Measurements from ENCODE around the gene SULT1A2. TPM values are rescaled to one million over a fixed set of nuclear protein-coding genes. Genes with fewer than 3 reads are reported as not detected.
"Not testable (repeated sequence)": the region's sequence is repeated elsewhere in the genome, so short reads cannot be mapped to it uniquely, and the experiment has no call there.

The SULT1A2 gene
- total and polyA plus RNA-seq, 7 experiments from 2014 or later = 0.21 to 0.73 (median 0.47) TPM; not detected in 1

GRCh38 chr16:28553776-28554633 is 42.8 kb downstream of the SULT1A2 start, which contains the start of gene SGF29:
Gene SGF29, plus strand, starts transcription at chr16:28553920. Its CDS starts 27,150 bp downstream, at chr16:28581070.
- Mint-ChIP-seq H3K36me3 (peaks cover 5 to 19% (median 15%) of the 10 kb centered on the region in 5 donors), H3K4me1 (peaks cover 22 to 54% (median 41%) of the 10 kb centered on the region in 7 donors), H3K27me3 (no peaks in the 10 kb centered on the region), H3K9me3 (no peaks in the 10 kb centered on the region), H3K27ac (peak within 1 kb of the TSS; percentile 91 to 99 (median 97)), H3K4me3 (peak within 1 kb of the TSS; percentile 90 to 99 (median 94))
- peak; percentile 87 to 97 (median 94) for DNase-seq
- Histone ChIP-seq H3K4me1 (ENCODE audit: control insufficient read depth in 2 of 2, insufficient read depth in 2 of 2, low read length in 2 of 2) (peaks cover 12 to 22% of the 10 kb centered on the region in 2 donors), H3K4me3 (ENCODE audit: low read length) (peak within 1 kb of the TSS; percentile 97), H3K9me3 (ENCODE audit: control insufficient read depth in 2 of 3, low read length in 3 of 3) (no peaks in the 10 kb centered on the region), H3K27me3 (ENCODE audit: control insufficient read depth in 2 of 2, insufficient read depth in 2 of 2, low read length in 2 of 2) (no peaks in the 10 kb centered on the region), H3K36me3 (ENCODE audit: control insufficient read depth in 2 of 3, insufficient read depth in 3 of 3, low read length in 3 of 3) (peaks cover 0 to 21% (median 0%) of the 10 kb centered on the region in 3 experiments), H3K27ac (ENCODE audit: low read depth, low read length) (peak within 1 kb of the TSS; percentile 96)
- ChIA-PET CTCF (interaction anchor here (0.7 to 1.0 kb wide), 3 partner anchors 26 to 420 kb away, joined by 3 to 4 read pairs (median 3); no protein-coding TSS in a partner anchor), POLR2A (interaction anchor here (0.6 to 2.5 kb wide), 6 partner anchors 10 to 342 kb away, joined by 3 to 27 read pairs (median 6); partner anchors contain the start of genes APOBR, CLN3 and XPO6)
- intact Hi-C loops (cut with micrococcal nuclease) = loop anchor here (1.0 to 5.0 kb wide), 5 partner anchors 60 to 398 kb away; partner anchors contain the start of genes APOBR (in 1 of the 2), CLN3 (in 1 of the 2), NFATC2IP (in 1 of the 2) and SBK1 (in 1 of the 2)
- peak; percentile 96 for ATAC-seq

- Mint-ChIP-seq H3K4me3 (peak overlapping the region in 1 of 10 donors; percentile 3), H3K36me3 (no peaks in the 10 kb centered on the region), H3K4me1 (peaks cover 5 to 24% (median 13%) of the 10 kb centered on the region in 7 donors), H3K9me3 (no peaks in the 10 kb centered on the region), H3K27me3 (peaks cover 0 to 11% (median 0%) of the 10 kb centered on the region in 5 donors), H3K27ac (peak overlapping the region in 8 of 9 donors; percentile 5 to 77 (median 40))
- ChIA-PET POLR2A (interaction anchor here (0.6 to 2.8 kb wide), 5 partner anchors 12 to 271 kb away, joined by 3 to 11 read pairs (median 6); partner anchors contain the start of genes APOBR and CLN3), CTCF (interaction anchor here (0.6 to 1.8 kb wide), 7 partner anchors 39 to 384 kb away, joined by 3 to 10 read pairs (median 4); partner anchors contain the start of gene CLN3)
- peak in 6 of 9 donors; percentile 27 to 62 (median 50) for DNase-seq
- no peak overlapping the region for H3K4me3 ChIP-seq (ENCODE audit: low read length)
- no peaks in the 10 kb centered on the region for H3K36me3 ChIP-seq (ENCODE audit: control insufficient read depth in 2 of 3, insufficient read depth in 3 of 3, low read length in 3 of 3)
- ATAC-seq = no peak
- no peak overlapping the region for H3K27ac ChIP-seq (ENCODE audit: low read depth, low read length)
- intact Hi-C loops (cut with micrococcal nuclease) = loop anchor here in 1 of 2 donors (1.0 to 2.0 kb wide), 3 partner anchors 55 to 272 kb away; partner anchors contain the start of gene APOBR
- no peaks in the 10 kb centered on the region for H3K27me3 ChIP-seq (ENCODE audit: control insufficient read depth in 2 of 2, insufficient read depth in 2 of 2, low read length in 2 of 2)
- H3K9me3 ChIP-seq (ENCODE audit: control insufficient read depth in 2 of 3, low read length in 3 of 3) = no peaks in the 10 kb centered on the region
- peaks cover 7 to 8% of the 10 kb centered on the region in 2 donors for H3K4me1 ChIP-seq (ENCODE audit: control insufficient read depth in 2 of 2, insufficient read depth in 2 of 2, low read length in 2 of 2)
Observed at GRCh38 chr16:28549301-28549899, 47.5 kb downstream of the SULT1A2 start.

DNA sequence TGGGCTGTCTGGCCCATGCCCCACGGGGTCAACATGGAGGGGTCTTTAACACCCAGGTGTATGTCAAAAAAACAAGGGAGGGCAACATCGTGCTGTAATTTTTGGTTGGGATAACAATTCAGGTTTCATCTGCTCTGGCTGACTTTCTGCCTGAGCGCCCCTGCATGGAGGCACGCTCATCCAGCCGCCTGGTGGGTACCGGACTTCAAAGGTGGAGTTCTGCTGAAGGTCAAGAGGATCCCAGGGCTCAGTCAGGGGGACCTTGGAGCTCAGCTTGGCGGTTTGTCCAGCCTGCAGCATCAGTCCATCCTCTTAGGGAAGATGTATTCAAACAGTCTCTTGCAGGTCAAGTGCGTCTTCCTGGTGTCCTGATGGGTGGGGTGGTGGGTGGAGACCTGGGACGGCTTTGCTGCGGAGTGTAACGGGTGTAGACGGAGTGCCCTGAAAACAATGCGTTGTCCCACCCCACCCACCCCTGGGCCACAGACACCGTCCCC is 48.5 kb downstream of the SULT1A2 start:
- Histone ChIP-seq H3K9me3 (ENCODE audit: control insufficient read depth in 2 of 3, low read length in 3 of 3) (no peaks in the 10 kb centered on the region), H3K4me1 (ENCODE audit: control insufficient read depth in 2 of 2, insufficient read depth in 2 of 2, low read length in 2 of 2) (peaks cover 3 to 6% of the 10 kb centered on the region in 2 donors), H3K27me3 (ENCODE audit: control insufficient read depth in 2 of 2, insufficient read depth in 2 of 2, low read length in 2 of 2) (no peaks in the 10 kb centered on the region), H3K4me3 (ENCODE audit: low read length) (no peak overlapping the region), H3K36me3 (ENCODE audit: control insufficient read depth in 2 of 3, insufficient read depth in 3 of 3, low read length in 3 of 3) (no peaks in the 10 kb centered on the region), H3K27ac (ENCODE audit: low read depth, low read length) (no peak overlapping the region)
- intact Hi-C loops (cut with micrococcal nuclease) = loop anchor here in 1 of 2 donors (2.0 kb wide), 1 partner anchor 232 kb away; no protein-coding TSS in a partner anchor
- Mint-ChIP-seq H3K4me1 (peaks cover 4 to 17% (median 10%) of the 10 kb centered on the region in 7 donors), H3K27me3 (peaks cover 0 to 11% (median 0%) of the 10 kb centered on the region in 5 donors), H3K36me3 (no peaks in the 10 kb centered on the region), H3K9me3 (no peaks in the 10 kb centered on the region), H3K27ac (no peak overlapping the region), H3K4me3 (no peak overlapping the region)
- ChIA-PET CTCF (interaction anchor here (0.7 to 1.5 kb wide), 5 partner anchors 14 to 339 kb away, joined by 3 to 5 read pairs (median 4); partner anchors contain the start of genes APOBR and CLN3), POLR2A (interaction anchor here (1.1 to 2.8 kb wide), 3 partner anchors 15 to 57 kb away, joined by 3 to 11 read pairs (median 4); partner anchors contain the start of genes APOBR and CLN3)
- DNase-seq (no peak), ATAC-seq (no peak)

DNA sequence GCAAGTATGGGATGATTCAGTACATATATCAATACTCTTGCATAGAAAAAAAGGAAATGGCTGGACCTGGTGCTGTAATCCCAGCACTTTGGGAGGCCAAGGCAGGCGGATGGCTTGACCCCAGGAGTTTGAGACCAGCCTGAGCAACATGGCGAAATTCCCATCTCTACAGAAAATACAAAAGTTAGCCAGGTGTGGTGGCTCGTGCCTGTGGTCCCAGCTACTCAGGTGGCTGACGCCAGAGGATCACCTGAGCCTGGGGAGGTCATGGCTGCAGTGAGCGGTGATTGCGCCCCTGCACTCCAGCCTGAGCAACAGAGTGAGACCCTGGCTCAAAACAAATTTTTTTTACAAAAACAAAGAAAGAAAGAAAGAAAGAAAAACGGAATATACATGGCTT is 50.2 kb downstream of the SULT1A2 start:
- H3K27me3 ChIP-seq (ENCODE audit: control insufficient read depth in 2 of 2, insufficient read depth in 2 of 2, low read length in 2 of 2) = no peaks in the 10 kb centered on the region
- Mint-ChIP-seq H3K9me3 (no peaks in the 10 kb centered on the region), H3K4me3 (no peak overlapping the region), H3K4me1 (peaks cover 4 to 20% (median 11%) of the 10 kb centered on the region in 7 donors), H3K27ac (no peak overlapping the region), H3K36me3 (no peaks in the 10 kb centered on the region), H3K27me3 (peaks cover 0 to 11% (median 0%) of the 10 kb centered on the region in 5 donors)
- CTCF ChIA-PET = no interaction called here
- H3K4me3 ChIP-seq (ENCODE audit: low read length) = no peak overlapping the region
- H3K4me1 ChIP-seq (ENCODE audit: control insufficient read depth in 2 of 2, insufficient read depth in 2 of 2, low read length in 2 of 2) = peaks cover 0 to 6% of the 10 kb centered on the region in 2 donors
- H3K27ac ChIP-seq (ENCODE audit: low read depth, low read length) = no peak overlapping the region
- H3K36me3 ChIP-seq (ENCODE audit: control insufficient read depth in 2 of 3, insufficient read depth in 3 of 3, low read length in 3 of 3) = no peaks in the 10 kb centered on the region
- DNase-seq (no peak), ATAC-seq (no peak)
- H3K9me3 ChIP-seq (ENCODE audit: control insufficient read depth in 2 of 3, low read length in 3 of 3) = no peaks in the 10 kb centered on the region
- POLR2A ChIA-PET = interaction anchor here (0.9 to 1.2 kb wide), 2 partner anchors 10 to 54 kb away, joined by 4 to 6 read pairs; partner anchors contain the start of gene CLN3
- intact Hi-C loops (cut with micrococcal nuclease) = no loop called here

- ATAC-seq; H3K36me3 Mint-ChIP-seq; H3K27me3 ChIP-seq (ENCODE audit: control insufficient read depth in 2 of 2, insufficient read depth in 2 of 2, low read length in 2 of 2); DNase-seq; H3K9me3 Mint-ChIP-seq; intact Hi-C loops (cut with micrococcal nuclease); H3K9me3 ChIP-seq (ENCODE audit: control insufficient read depth in 2 of 3, low read length in 3 of 3); H3K36me3 ChIP-seq (ENCODE audit: control insufficient read depth in 2 of 3, insufficient read depth in 3 of 3, low read length in 3 of 3); H3K27ac ChIP-seq (ENCODE audit: low read depth, low read length); H3K4me3 Mint-ChIP-seq; H3K4me3 ChIP-seq (ENCODE audit: low read length); H3K4me1 ChIP-seq (ENCODE audit: control insufficient read depth in 2 of 2, insufficient read depth in 2 of 2, low read length in 2 of 2); CTCF ChIA-PET; H3K27ac Mint-ChIP-seq: not testable (repeated sequence)
- Mint-ChIP-seq H3K4me1 (peaks cover 4 to 20% (median 11%) of the 10 kb centered on the region in 7 donors), H3K27me3 (peaks cover 0 to 11% (median 0%) of the 10 kb centered on the region in 5 donors)
- POLR2A ChIA-PET = interaction anchor here (0.9 to 1.4 kb wide), 2 partner anchors 11 to 53 kb away, joined by 6 to 9 read pairs; partner anchors contain the start of gene CLN3
Observed at GRCh38 chr16:28545964-28546363, 50.9 kb downstream of the SULT1A2 start.

All from naive thymus-derived CD4-positive, alpha-beta T cell (primary cell).